SJCRH30 (cell line): Measurements from ENCODE around the gene SPRR1A. TPM values are rescaled to one million over a fixed set of nuclear protein-coding genes. Genes with fewer than 3 reads are reported as not detected.

Source experiments
- DNase-seq, 2 experiments: peaks; one replicate each; pipeline ENCODE4 v3.0.0-alpha.2; 2015 to 2020
- H3K27ac ChIP-seq: fragments of 250-450 bp; sonication (Bioruptor Pico); 2 replicates; pipeline ENCODE4 v1.5.1; 2020; ENCODE audit warnings: mild to moderate bottlenecking, moderate library complexity
- H3K27me3 ChIP-seq: fragments of 250-450 bp; sonication (Bioruptor Pico); 2 replicates; pipeline ENCODE4 v1.5.1; 2020; ENCODE audit warnings: mild to moderate bottlenecking, moderate library complexity
- H3K36me3 ChIP-seq: fragments of 250-450 bp; sonication (Bioruptor Pico); 2 replicates; pipeline ENCODE4 v1.5.1; 2020; ENCODE audit warnings: mild to moderate bottlenecking, moderate library complexity
- H3K4me1 ChIP-seq: fragments of 250-450 bp; sonication (Bioruptor Pico); 2 replicates; pipeline ENCODE4 v1.5.1; 2020; ENCODE audit warnings: mild to moderate bottlenecking, moderate library complexity
- H3K4me3 ChIP-seq: fragments of 250-450 bp; sonication (Bioruptor Pico); 2 replicates; pipeline ENCODE4 v1.5.1; 2020; ENCODE audit warnings: mild to moderate bottlenecking, moderate library complexity
- H3K9me3 ChIP-seq: fragments of 250-450 bp; sonication (Bioruptor Pico); replicated peaks from 2 replicates; pipeline ENCODE4 v1.5.1; 2020; ENCODE audit warnings: mild to moderate bottlenecking, moderate library complexity
- total RNA-seq: library from RNA; depleted of rRNA; stranded (reverse); fragments of >200 nt; shearing (Covaris generic); gene quantifications from 2 replicates; pipeline ENCODE4 v1.2.3, GENCODE V29; 2014; rRNA removed

SPRR1A gene, protein sequence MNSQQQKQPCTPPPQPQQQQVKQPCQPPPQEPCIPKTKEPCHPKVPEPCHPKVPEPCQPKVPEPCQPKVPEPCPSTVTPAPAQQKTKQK
- not detected in 2 replicates for total RNA-seq

DNA sequence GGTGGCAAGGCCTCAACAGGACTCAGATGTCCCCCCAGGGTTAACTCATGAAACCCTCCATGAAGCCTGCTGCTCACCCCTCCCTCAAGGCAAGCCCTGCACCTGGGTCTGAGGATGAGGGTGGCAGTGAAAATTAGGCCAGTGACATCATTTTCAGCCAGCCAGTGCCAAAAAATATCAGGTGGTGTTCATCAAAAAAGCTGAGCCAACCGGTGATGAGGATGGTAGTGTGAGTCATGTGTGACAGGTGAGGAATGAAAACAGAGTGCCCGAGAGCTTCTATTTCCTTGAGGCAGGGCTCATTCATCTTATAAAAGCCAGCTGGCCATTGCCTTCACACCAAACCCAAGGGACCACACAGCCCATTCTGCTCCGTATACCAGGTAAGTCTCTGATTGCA is at the start of gene SPRR1A:
TSS of gene SPRR1A (plus strand) at position 339 of the 400 bp plus-strand sequence. CDS start 1,150 bp downstream, outside the sequence.
- H3K9me3 ChIP-seq = no peaks in the 10 kb centered on the region
- no peak within 1 kb of the TSS for H3K27ac ChIP-seq
- no peaks in the 10 kb centered on the region for H3K4me1 ChIP-seq
- no peaks in the 10 kb centered on the region for H3K36me3 ChIP-seq
- H3K4me3 ChIP-seq = no peak within 1 kb of the TSS
- DNase-seq = no peak
- H3K27me3 ChIP-seq = 0 out of 2 replicates have a peak, but pooled peaks cover 3% of the 10 kb centered on the region

GRCh38 chr1:152940614-152941013 is 43.3 kb upstream of the SPRR1A start:
- no peaks in the 10 kb centered on the region for H3K36me3 ChIP-seq
- no peaks in the 10 kb centered on the region for H3K27me3 ChIP-seq
- no peak overlapping the region for H3K27ac ChIP-seq
- no peaks in the 10 kb centered on the region for H3K9me3 ChIP-seq
- H3K4me3 ChIP-seq = no peak overlapping the region
- H3K4me1 ChIP-seq = no peaks in the 10 kb centered on the region
- no peak for DNase-seq

DNA sequence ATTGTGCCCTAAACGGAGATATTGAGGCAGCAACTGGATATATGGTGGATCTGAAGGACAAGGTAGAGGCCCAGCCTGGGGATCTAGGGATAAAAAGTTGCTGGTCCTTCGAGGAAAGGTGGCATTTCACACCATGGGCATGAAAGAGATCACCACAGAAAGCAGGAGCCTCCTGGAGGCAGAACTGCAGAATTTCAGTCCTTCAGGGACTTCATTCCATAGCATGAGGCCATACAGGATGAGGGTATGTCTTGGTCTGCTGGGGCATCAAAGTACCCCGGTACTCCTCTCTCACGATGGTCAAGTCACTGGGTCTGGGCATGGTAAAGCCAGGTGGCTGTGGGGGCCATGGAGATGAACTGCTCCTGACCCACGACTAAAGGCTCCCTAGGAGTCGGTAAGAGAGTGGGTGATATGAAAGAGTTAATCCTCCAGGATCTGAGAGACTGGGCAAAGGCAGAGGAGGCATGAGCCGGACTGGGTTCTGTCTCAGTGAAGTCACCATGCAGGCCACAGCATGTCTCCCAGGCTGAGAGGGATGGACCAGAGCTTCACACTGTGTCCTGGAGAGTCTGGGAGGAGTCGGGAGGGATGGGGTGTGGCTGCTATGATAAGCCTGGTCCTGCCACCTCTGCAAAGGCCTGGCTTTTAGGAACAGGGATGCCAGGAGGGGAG is 42.7 kb upstream of the SPRR1A start:
- Histone ChIP-seq H3K4me1 (no peaks in the 10 kb centered on the region), H3K36me3 (no peaks in the 10 kb centered on the region), H3K27ac (no peak overlapping the region), H3K9me3 (no peaks in the 10 kb centered on the region), H3K27me3 (no peaks in the 10 kb centered on the region), H3K4me3 (no peak overlapping the region)
- DNase-seq = no peak

DNA sequence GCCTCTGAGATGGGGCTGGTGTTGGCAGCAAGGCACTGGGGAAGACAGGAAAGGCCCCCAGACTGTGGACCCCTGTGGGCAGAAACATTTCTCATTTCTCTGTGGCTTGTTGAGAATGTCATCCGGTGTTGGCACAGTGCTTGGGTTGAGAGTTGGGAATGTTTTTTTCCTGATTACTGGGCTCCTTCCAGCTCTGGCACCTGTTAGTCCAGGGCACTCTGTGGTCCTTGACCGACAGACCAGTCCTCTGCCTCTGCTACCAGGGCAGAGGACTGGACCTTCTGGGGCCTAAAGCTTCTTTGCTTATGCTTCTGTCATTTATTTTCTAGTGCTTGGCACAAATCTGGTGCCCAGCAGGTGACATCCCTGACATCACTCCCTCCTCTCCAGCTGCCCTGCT is 41.7 kb upstream of the SPRR1A start:
- Histone ChIP-seq H3K27me3 (no peaks in the 10 kb centered on the region), H3K4me1 (no peaks in the 10 kb centered on the region), H3K9me3 (no peaks in the 10 kb centered on the region), H3K4me3 (no peak overlapping the region), H3K36me3 (no peaks in the 10 kb centered on the region), H3K27ac (no peak overlapping the region)
- no peak for DNase-seq

DNA sequence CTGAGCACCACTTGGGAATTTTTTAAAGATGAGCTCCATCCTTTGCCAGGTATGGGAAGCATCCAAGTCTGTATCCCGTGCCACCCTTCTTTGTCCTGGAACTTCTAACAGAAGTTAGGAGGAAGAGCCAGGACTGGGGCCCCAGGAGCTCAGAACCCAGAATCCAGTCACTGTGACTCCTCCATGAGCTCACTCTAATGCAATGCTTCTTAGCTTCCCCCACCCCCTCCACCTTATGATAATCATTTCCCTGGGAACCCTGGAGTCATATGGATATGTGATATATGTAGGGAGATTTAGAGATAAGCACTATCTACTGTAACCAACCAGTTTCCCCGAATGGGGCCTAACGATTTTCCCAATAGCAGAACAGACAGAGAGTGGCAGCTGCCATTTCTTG is 37.6 kb upstream of the SPRR1A start:
- no peak for DNase-seq

GRCh38 chr1:152946651-152947256 is 37.1 kb upstream of the SPRR1A start, which contains the start of gene SPRR5:
Gene SPRR5 (plus strand): TSS chr1:152947206. CDS start chr1:152948555, 1,349 bp downstream.
- H3K4me1 ChIP-seq = no peaks in the 10 kb centered on the region

More for the DNA sequence above, 37.6 kb upstream of the SPRR1A start:
- Histone ChIP-seq H3K27ac (no peak overlapping the region), H3K36me3 (no peaks in the 10 kb centered on the region), H3K4me3 (no peak overlapping the region), H3K27me3 (no peaks in the 10 kb centered on the region), H3K9me3 (no peaks in the 10 kb centered on the region), H3K4me1 (no peaks in the 10 kb centered on the region)

DNA sequence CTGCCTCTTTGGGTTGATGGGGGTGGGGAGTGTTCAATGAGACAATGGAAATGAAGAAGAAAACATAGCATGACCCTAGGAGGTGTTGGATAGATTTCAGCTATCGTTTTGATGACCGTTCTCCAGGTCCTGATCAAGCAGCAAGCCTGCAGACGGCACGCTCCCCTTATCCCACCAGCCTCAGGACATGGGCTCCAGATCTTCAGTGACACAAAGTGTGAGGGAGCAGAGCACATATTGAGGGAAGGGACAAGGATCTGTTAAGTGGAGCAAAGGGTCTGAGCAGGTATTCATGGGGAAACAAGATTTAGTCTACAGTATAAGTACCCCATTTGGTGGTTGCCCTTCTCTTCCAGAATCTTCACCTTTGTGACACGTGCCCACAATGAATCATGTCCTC is 32.2 kb upstream of the SPRR1A start:
- DNase-seq = no peak
- no peaks in the 10 kb centered on the region for H3K9me3 ChIP-seq
- no peak overlapping the region for H3K27ac ChIP-seq
- H3K27me3 ChIP-seq = no peaks in the 10 kb centered on the region
- no peaks in the 10 kb centered on the region for H3K4me1 ChIP-seq
- H3K4me3 ChIP-seq = no peak overlapping the region
- no peaks in the 10 kb centered on the region for H3K36me3 ChIP-seq

More at GRCh38 chr1:152946651-152947256, 37.1 kb upstream of the SPRR1A start, which contains the start of gene SPRR5:
- H3K36me3 ChIP-seq = no peaks in the 10 kb centered on the region
- DNase-seq = no peak
- no peak within 1 kb of the TSS for H3K27ac ChIP-seq
- no peaks in the 10 kb centered on the region for H3K9me3 ChIP-seq
- H3K4me3 ChIP-seq = no peak within 1 kb of the TSS
- no peaks in the 10 kb centered on the region for H3K27me3 ChIP-seq

- Histone ChIP-seq H3K27me3 (no peaks in the 10 kb centered on the region), H3K4me1 (no peaks in the 10 kb centered on the region), H3K4me3 (no peak overlapping the region), H3K27ac (no peak overlapping the region), H3K9me3 (no peaks in the 10 kb centered on the region), H3K36me3 (no peaks in the 10 kb centered on the region)
- DNase-seq = no peak
Measured at GRCh38 chr1:152953761-152954160, 30.1 kb upstream of the SPRR1A start.

DNA sequence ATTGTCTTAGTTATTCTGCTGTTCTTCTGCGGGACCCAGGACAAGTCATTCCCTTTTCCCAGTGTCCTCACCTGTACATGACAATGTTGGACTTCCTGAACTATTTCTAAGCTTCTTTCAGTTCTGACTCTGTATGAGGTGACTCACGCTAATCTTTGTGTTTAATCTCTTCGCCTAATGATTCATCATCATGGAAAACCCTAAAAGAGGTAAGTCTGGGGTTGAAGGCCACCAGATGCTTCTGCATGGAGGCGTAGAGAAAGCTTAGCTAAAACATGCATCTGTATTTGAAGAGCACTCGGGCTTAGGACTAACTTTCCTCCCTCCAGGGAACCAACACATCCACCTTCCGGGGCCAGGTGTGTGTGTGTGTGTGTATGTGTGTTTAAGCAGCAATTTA is 29.4 kb upstream of the SPRR1A start:
- Histone ChIP-seq H3K27ac (no peak overlapping the region), H3K27me3 (no peaks in the 10 kb centered on the region), H3K36me3 (no peaks in the 10 kb centered on the region), H3K4me1 (no peaks in the 10 kb centered on the region), H3K4me3 (no peak overlapping the region), H3K9me3 (no peaks in the 10 kb centered on the region)
- DNase-seq = no peak

GRCh38 chr1:152957561-152957960 is 26.3 kb upstream of the SPRR1A start:
- no peak for DNase-seq
- Histone ChIP-seq H3K4me1 (no peaks in the 10 kb centered on the region), H3K27ac (no peak overlapping the region), H3K36me3 (no peaks in the 10 kb centered on the region), H3K9me3 (no peaks in the 10 kb centered on the region), H3K27me3 (no peaks in the 10 kb centered on the region), H3K4me3 (no peak overlapping the region)

DNA sequence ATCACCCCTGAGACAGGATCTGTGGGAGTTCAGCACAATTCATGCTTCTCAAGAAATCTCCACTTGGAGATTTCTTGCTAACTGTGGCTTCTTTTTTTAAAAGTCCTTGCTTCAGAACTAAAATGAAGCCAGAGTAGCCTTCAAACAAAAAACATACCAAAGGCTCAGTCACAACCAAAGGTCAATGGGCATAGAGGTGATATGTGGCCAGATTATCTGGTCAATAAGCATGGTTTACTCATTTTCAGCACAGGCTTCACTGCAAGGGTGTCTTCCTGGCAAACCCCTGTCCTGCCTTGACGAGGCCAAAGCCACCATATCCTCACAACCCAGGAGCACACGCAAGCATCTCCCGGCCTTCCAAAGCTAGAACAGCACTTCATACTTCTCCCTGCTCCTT is 24.6 kb upstream of the SPRR1A start:
- H3K9me3 ChIP-seq = no peaks in the 10 kb centered on the region
- no peaks in the 10 kb centered on the region for H3K36me3 ChIP-seq
- no peaks in the 10 kb centered on the region for H3K27me3 ChIP-seq
- DNase-seq = no peak
- no peak overlapping the region for H3K27ac ChIP-seq
- H3K4me3 ChIP-seq = no peak overlapping the region
- no peaks in the 10 kb centered on the region for H3K4me1 ChIP-seq

DNA sequence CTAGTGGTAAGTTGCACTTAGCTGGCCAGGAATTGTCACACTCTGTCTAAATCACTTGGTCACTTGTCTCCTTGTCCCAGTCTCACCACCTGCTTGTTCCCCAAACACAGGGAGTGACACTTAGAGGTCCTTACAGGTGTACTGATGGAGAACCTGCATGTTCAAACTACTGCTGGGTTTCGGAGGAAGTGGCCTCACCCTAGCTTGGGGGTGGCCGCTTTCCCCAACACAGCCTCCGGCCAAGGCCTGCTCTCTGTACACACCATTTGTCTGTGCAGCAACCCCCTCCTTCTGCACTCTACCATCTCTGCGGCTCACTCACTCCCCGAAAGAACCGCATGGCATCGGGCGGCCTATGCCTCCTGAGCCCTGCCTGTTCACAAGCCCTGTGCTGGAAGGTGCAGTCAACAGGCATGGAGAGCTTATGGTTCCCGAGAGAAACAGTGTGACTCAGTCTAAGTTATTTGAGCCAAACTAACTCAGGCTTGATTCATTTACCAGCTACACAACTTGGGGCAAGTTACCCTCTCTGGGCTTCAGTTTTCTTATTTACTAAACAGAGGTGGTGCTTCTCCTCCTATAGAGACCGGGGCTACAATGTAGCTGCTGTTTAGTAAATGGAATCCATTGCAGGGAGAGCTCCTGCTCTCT is 24.0 kb upstream of the SPRR1A start:
- Histone ChIP-seq H3K9me3 (no peaks in the 10 kb centered on the region), H3K36me3 (no peaks in the 10 kb centered on the region), H3K4me3 (no peak overlapping the region), H3K27ac (no peak overlapping the region), H3K27me3 (no peaks in the 10 kb centered on the region), H3K4me1 (no peaks in the 10 kb centered on the region)
- no peak for DNase-seq

DNA sequence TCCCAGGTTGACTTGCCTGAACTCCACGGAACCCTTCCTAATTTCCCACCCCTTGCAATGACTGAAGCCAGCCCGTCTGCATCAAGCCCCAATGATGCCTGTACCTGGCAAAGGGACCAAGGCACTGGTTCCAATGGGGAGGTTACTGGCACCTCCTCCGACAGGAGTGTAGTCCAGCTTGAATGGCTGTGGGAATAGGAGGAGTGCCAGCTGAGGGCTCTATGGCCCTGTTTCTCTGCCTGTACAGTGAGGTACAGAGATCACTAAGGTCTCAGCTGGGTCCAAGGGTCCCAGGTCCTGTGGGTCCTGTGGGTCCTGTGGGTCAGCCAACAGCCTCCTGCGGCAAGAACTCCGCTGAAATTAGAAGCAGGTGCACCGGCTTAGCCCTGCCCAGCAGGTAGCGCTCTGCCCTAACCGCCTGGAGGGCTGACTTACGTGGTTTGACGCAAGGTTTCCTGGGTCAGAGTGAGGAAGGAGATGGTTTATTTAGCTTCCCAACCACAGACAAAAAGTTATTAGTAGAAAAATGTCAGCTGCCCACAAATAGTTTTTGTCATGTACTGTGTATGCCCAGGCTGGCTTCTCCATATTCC is 23.3 kb upstream of the SPRR1A start:
- Histone ChIP-seq H3K36me3 (no peaks in the 10 kb centered on the region), H3K4me3 (no peak overlapping the region), H3K27ac (no peak overlapping the region), H3K4me1 (no peaks in the 10 kb centered on the region), H3K9me3 (no peaks in the 10 kb centered on the region), H3K27me3 (no peaks in the 10 kb centered on the region)
- no peak for DNase-seq

GRCh38 chr1:152961226-152961891 is 22.5 kb upstream of the SPRR1A start:
- no peaks in the 10 kb centered on the region for H3K36me3 ChIP-seq
- no peaks in the 10 kb centered on the region for H3K27me3 ChIP-seq
- no peaks in the 10 kb centered on the region for H3K9me3 ChIP-seq
- no peak overlapping the region for H3K27ac ChIP-seq
- no peaks in the 10 kb centered on the region for H3K4me1 ChIP-seq
- no peak overlapping the region for H3K4me3 ChIP-seq
- no peak for DNase-seq
